HepG2 (cell line): ENCODE results near the gene SLIT3. TPM values are rescaled to one million over a fixed set of nuclear protein-coding genes. Genes with fewer than 3 reads are reported as not detected.

ENCODE experiments used
- ATAC-seq: fragments of 200-7000 bp; cut with Tn5 transposase; 3 replicates; pipeline ENCODE4 v1.9.1; 2020; ENCODE audit warnings: mild to moderate bottlenecking, moderate library complexity
- BruUV-seq: library from RNA; stranded (reverse); fragments of 400-500 nt; replicated peaks from 2 replicates; lab custom pipeline; 2021; lab: Mats Ljungman, UMichigan
- CTCF ChIA-PET: fragments of 300-600 bp; formaldehyde crosslinking; extraction: SDS; loops from one replicate; lab custom pipeline; 2021; ENCODE audit warnings: low total read pairs, inconsistent platforms, low intra/inter-chr PET ratio; lab: Yijun Ruan, JAX
- POLR2A ChIA-PET: fragments of 350-600 bp; sonication (Branson Sonifier 250); formaldehyde crosslinking; loops from one replicate; lab custom pipeline; 2020; ENCODE audit warnings: antibody characterized with exemption, inconsistent platforms; lab: Yijun Ruan, JAX
- DNase-seq: peaks from one replicate; pipeline ENCODE4 v3.0.0-alpha.2; 2015; ENCODE audit warnings: low spot score
- FAIRE-seq: peaks from 3 replicates; lab custom pipeline; 2011; peaks lifted over from hg19 to GRCh38; lab: Jason Lieb, UNC
- H2AFZ ChIP-seq: one replicate; pipeline ENCODE4 v1.6.1; 2011; ENCODE audit warnings: low read length, inconsistent platforms
- H3K27ac ChIP-seq: fragments of 300-600 bp; 3 replicates; pipeline ENCODE4 v1.8.0; 2011; ENCODE audit warnings: mixed run types, mild to moderate bottlenecking, mixed read lengths, low read length, inconsistent platforms; ENCODE audit not compliant: insufficient read depth; ENCODE audit errors: extremely low read length
- H3K27me3 ChIP-seq, 2 experiments: fragments of 200-600 bp in 1 of 2; 2 replicates in 1 of 2; 3 replicates in 1 of 2; pipeline versions ENCODE4 v1.6.0 to v1.8.0; 2011; ENCODE audit warnings: low read length in 2 of 2, mild to moderate bottlenecking in 2 of 2, moderate library complexity in 2 of 2, inconsistent platforms in 1 of 2; ENCODE audit not compliant: insufficient read depth in 2 of 2, control insufficient read depth in 1 of 2
- H3K36me3 ChIP-seq, 2 experiments: fragments of 200-600 bp in 1 of 2; replicated peaks in 1 of 2; 2 replicates in 1 of 2; 3 replicates in 1 of 2; pipeline versions ENCODE4 v1.5.1 to v1.8.0; 2011; ENCODE audit warnings: low read length in 2 of 2, inconsistent platforms in 1 of 2; ENCODE audit not compliant: insufficient read depth in 2 of 2, control insufficient read depth in 1 of 2
- H3K4me1 ChIP-seq: 2 replicates; pipeline ENCODE4 v1.5.1; 2012; ENCODE audit warnings: low read length, inconsistent platforms; ENCODE audit not compliant: insufficient read depth
- H3K4me2 ChIP-seq: 2 replicates; pipeline ENCODE4 v1.6.0; 2011; ENCODE audit warnings: low read depth, low read length, inconsistent platforms
- H3K4me3 ChIP-seq, 3 experiments: fragments of 200-600 bp in 1 of 3; sonication (generic), shearing (Covaris generic) in 1 of 3; replicated peaks in 1 of 3; 2 replicates each; pipeline ENCODE4 v1.5.1; 2011 to 2016; ENCODE audit warnings: low read length in 3 of 3, inconsistent platforms in 2 of 3, low read depth in 2 of 3, mild to moderate bottlenecking in 2 of 3, control low read depth in 1 of 3, mixed read lengths in 1 of 3; ENCODE audit not compliant: insufficient read depth in 1 of 3
- H3K79me2 ChIP-seq: one replicate; pipeline ENCODE4 v1.6.1; 2011; ENCODE audit warnings: low read length, inconsistent platforms; ENCODE audit not compliant: insufficient read depth
- H3K9ac ChIP-seq: 2 replicates; pipeline ENCODE4 v1.6.0; 2011; ENCODE audit warnings: mild to moderate bottlenecking, low read depth, low read length, inconsistent platforms; ENCODE audit not compliant: insufficient read depth
- H3K9me3 ChIP-seq: 2 replicates; pipeline ENCODE4 v1.5.1; 2012; ENCODE audit warnings: mild to moderate bottlenecking, low read length
- H4K20me1 ChIP-seq: 2 replicates; pipeline ENCODE4 v1.6.0; 2011; ENCODE audit warnings: inconsistent platforms, mild to moderate bottlenecking, low read length, moderate library complexity; ENCODE audit not compliant: insufficient read depth
- RFX3 ChIP-seq: IDR thresholded peaks from 2 replicates; pipeline ENCODE4 v1.6.1; 2016; ENCODE audit warnings: missing biosample characterization, missing genetic modification reagents
- SAP130 ChIP-seq: IDR thresholded peaks from 2 replicates; pipeline ENCODE4 v1.6.1; 2016; ENCODE audit warnings: low read depth
- ZBTB20 ChIP-seq: sonication (generic); formaldehyde crosslinking; IDR thresholded peaks from 2 replicates; pipeline ENCODE4 v1.8.1; 2023; ENCODE audit warnings: missing genetic modification reagents, low read depth, mild to moderate bottlenecking, borderline replicate concordance
- ZNF124 ChIP-seq: sonication (generic); formaldehyde crosslinking; IDR thresholded peaks from 2 replicates; pipeline ENCODE4 v1.4.0; 2020; ENCODE audit warnings: missing genetic modification reagents
- ZNF878 ChIP-seq: sonication (generic); formaldehyde crosslinking; IDR thresholded peaks from 2 replicates; pipeline ENCODE4 v1.8.1; 2023; ENCODE audit warnings: mild to moderate bottlenecking, missing genetic modification reagents, moderate library complexity
- WGBS: methylation state at CpG from one replicate; pipeline ENCODE4 v1.1.6; 2017; ENCODE audit warnings: low lambda C conversion rate; 5-methylcytosine and 5-hydroxymethylcytosine counted together
- in situ Hi-C: cut with HindIII; loops from 2 replicates; pipeline ENCODE4 v1.10.0; 2017; ENCODE audit warnings: low pct_unique_long_range_greater_than_20kb; ENCODE audit not compliant: extremely low pct_ligation_motif_present
- intact Hi-C: fragments of 100-400 bp; cut with micrococcal nuclease; formaldehyde crosslinking; loops from one replicate; pipeline ENCODE4 v1.10.0; 2022; ENCODE audit not compliant: unreplicated experiment
- polyA plus RNA-seq, 8 experiments: library from polyadenylated mRNA; depleted of rRNA in 3 of 8; stranded (reverse) in 7 of 8; unstranded in 1 of 8; fragments of >200 nt; fragmentation: Illumina TruSeq in 4 of 8; extraction: Trizol in 4 of 8; gene quantifications; 2 replicates each; pipeline versions ENCODE4 v1.2.1 to v1.2.3, GENCODE V29; 2011 to 2016; ENCODE audit warnings: low read depth in 4 of 8, missing spikeins in 1 of 8, mixed read lengths in 1 of 8; ENCODE audit not compliant: insufficient read depth in 1 of 8
- total RNA-seq, 5 experiments: library from RNA; depleted of rRNA; stranded (reverse); fragments of >200 nt; fragmentation: Illumina TruSeq; extraction: Trizol; gene quantifications; 2 replicates each; pipeline ENCODE4 v1.2.3, GENCODE V29; 2016; ENCODE audit warnings: low read depth in 1 of 5
- TF ChIP-seq, protein P1 (sequence below): sonication (generic); formaldehyde crosslinking; IDR thresholded peaks from 2 replicates; pipeline ENCODE4 v1.4.0; 2020; ENCODE audit warnings: missing genetic modification reagents

SLIT3 gene
- total and polyA plus RNA-seq, 2 of the 13 experiments (the other 11 are each of a cell fraction or from before 2014, with no cell fraction given): not detected

DNA sequence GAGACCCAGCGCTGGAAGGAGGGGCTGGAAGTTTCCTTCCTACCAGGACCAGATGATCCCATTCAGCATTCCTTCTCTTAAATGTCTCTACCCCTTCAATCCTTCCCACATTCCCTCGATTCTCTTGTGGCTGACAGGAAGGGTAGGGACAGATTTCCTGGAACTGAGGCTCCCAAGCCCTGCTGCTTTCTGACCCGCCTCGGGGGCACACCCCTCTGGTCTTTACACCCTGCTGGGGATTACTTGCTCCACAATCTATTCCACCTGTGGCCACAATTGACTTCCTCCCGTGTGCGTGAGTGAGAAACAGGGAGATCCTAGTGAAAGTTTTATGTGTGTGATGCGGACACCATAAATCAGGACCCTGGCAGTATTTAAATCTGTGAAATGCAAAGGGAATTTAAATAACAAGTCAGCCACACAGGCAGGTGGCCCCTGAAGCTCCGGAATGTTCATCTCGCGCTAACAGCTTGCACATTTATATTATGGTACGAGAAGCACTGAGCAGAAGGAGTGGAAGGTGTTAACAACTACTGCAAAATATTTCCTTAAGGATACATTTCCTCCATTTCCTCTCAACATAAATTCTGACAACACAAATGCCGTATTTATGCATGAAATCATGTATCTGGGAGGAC lies 237.5 kb downstream of the SLIT3 start (continued):
- TF ChIP-seq, protein P1, sequence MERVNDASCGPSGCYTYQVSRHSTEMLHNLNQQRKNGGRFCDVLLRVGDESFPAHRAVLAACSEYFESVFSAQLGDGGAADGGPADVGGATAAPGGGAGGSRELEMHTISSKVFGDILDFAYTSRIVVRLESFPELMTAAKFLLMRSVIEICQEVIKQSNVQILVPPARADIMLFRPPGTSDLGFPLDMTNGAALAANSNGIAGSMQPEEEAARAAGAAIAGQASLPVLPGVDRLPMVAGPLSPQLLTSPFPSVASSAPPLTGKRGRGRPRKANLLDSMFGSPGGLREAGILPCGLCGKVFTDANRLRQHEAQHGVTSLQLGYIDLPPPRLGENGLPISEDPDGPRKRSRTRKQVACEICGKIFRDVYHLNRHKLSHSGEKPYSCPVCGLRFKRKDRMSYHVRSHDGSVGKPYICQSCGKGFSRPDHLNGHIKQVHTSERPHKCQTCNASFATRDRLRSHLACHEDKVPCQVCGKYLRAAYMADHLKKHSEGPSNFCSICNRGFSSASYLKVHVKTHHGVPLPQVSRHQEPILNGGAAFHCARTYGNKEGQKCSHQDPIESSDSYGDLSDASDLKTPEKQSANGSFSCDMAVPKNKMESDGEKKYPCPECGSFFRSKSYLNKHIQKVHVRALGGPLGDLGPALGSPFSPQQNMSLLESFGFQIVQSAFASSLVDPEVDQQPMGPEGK: no peak

DNA sequence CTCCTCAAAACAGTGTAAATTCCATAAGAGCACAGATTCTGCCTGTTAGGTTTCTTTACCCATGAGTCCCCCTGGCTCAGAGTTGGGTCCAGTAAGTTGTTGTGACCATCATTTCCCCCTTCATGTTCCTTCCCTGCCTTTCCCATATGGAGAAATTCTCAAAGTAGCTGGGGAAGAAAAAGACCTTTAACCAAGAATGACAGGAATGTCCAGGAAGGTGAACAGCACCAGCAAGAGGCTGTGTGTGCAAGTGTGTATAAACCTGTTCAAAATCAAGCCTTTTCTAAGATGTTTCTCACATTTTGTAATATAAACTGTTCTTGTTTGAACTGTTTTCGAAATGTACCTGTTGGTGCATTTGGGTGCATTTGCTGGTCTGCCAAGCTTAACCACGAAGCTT lies 238.2 kb downstream of the SLIT3 start:
- no peak overlapping the region for H2AFZ ChIP-seq
- BruUV-seq: no TSS peak
- CTCF ChIA-PET: no interaction called here
- H3K27ac ChIP-seq: no peak overlapping the region
- no peaks in the 10 kb centered on the region for H4K20me1 ChIP-seq
- no peaks in the 10 kb centered on the region for H3K4me1 ChIP-seq
- no peak overlapping the region for H3K4me3 ChIP-seq
- intact Hi-C loops: no loop called here
- no peak overlapping the region for H3K9ac ChIP-seq
- in situ Hi-C loops: no loop called here
- H3K36me3 ChIP-seq: no peaks in the 10 kb centered on the region
- no peak for FAIRE-seq
- no peaks in the 10 kb centered on the region for H3K9me3 ChIP-seq
- H3K4me2 ChIP-seq: no peak overlapping the region
- TF ChIP-seq ZNF878 (CRISPR knock-in tag): no peak
- ATAC-seq: no peak
- H3K79me2 ChIP-seq: no peaks in the 10 kb centered on the region
- H3K27me3 ChIP-seq: peaks cover 3 to 37% of the 10 kb centered on the region in 2 experiments; a peak in 4 of 5 replicates
- POLR2A ChIA-PET: no interaction called here
- 3% methylated on average over 2 of the region's 2 CpGs for WGBS
- DNase-seq: no peak

DNA sequence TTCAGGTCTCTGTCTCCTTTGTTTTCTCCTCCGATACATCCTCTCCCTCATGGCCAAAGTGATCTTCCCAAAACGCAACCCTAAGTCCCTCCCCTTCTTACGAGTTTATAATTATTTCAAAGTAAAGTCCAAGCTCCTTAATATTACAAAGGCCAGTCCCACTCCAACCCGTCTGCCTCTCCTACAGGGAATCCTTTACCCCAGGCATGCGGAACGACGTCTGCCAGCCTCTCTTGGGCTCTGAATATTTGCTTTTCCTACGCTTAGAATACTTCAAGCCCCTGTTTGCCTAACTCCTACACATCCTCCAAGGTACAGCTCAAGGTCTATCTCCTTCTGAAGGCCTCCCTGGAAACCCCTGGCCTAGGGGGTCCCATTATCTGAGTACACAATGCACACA lies 246.4 kb downstream of the SLIT3 start:
- FAIRE-seq: no peak
- no peak overlapping the region for H3K4me2 ChIP-seq
- no peaks in the 10 kb centered on the region for H3K9me3 ChIP-seq
- H3K79me2 ChIP-seq: no peaks in the 10 kb centered on the region
- no peak for DNase-seq
- H3K4me3 ChIP-seq: no peak overlapping the region
- no peaks in the 10 kb centered on the region for H4K20me1 ChIP-seq
- no peak overlapping the region for H3K9ac ChIP-seq
- no TSS peak for BruUV-seq
- no peaks in the 10 kb centered on the region for H3K36me3 ChIP-seq
- 30% methylated on average over 8 of the region's 8 CpGs for WGBS
- in situ Hi-C loops: no loop called here
- POLR2A ChIA-PET: no interaction called here
- ATAC-seq: no peak
- CTCF ChIA-PET: no interaction called here
- H3K4me1 ChIP-seq: no peaks in the 10 kb centered on the region
- intact Hi-C loops: no loop called here
- TF ChIP-seq RFX3: no peak
- TF ChIP-seq ZNF124 (CRISPR knock-in tag): no peak
- TF ChIP-seq ZBTB20 (CRISPR knock-in tag): no peak
- TF ChIP-seq SAP130: no peak
- H3K27ac ChIP-seq: no peak overlapping the region
- H3K27me3 ChIP-seq: peaks cover 2 to 37% of the 10 kb centered on the region in 2 experiments; a peak in 3 of 5 replicates
- no peak overlapping the region for H2AFZ ChIP-seq
